Hepatocyte (in vitro differentiated cells): Measurements from ENCODE around the gene PDP2.

Experiments used
- EZH2 ChIP-seq: fragments of 200-600 bp; sonication (generic); IDR thresholded peaks from 2 replicates; pipeline ENCODE4 v1.6.1; 2016; ENCODE audit warnings: antibody characterized with exemption, mild to moderate bottlenecking, borderline replicate concordance
- EZH2phosphoT487 ChIP-seq: fragments of 200-600 bp; sonication (generic); IDR thresholded peaks from one replicate; pipeline ENCODE4 v1.6.1; 2018; ENCODE audit warnings: antibody characterized with exemption, mild to moderate bottlenecking, low read depth, moderate library complexity; ENCODE audit not compliant: unreplicated experiment, severe bottlenecking

DNA sequence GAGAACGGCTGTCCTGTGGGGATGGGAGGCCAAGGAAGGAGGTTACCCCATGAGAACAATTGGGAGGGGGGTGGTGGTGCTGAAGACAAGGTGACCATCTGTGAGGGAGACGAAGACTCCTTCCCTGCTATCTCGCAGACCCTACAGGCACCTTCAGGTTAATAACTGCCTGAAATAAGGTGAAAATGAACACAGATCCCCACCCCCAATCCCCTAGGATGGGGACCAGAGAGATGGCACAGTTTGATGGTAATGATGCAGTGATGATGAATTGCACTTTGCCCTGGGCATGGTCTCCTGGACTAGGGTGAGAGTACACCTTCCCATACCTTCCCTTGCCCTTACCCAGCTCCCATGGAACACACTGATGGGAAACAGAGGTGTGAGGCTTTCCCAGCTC, 48.1 kb upstream of the PDP2 start:
- TF ChIP-seq EZH2 (no peak), EZH2phosphoT487 (no peak)
